Activated naive CD4-positive, alpha-beta T cell treated with anti-CD3 and anti-CD28 coated beads, Interleukin-2, amount 50 U/mL, for 24 hours (primary cell): ENCODE data around the gene TEX28.
"Not testable (repeated sequence)": the region's sequence is repeated elsewhere in the genome, so short reads cannot be mapped to it uniquely, and the experiment has no call there.

Experiments
- H3K27ac Mint-ChIP-seq: one replicate; pipeline ENCODE4 v1.8.0; 2021; ENCODE audit warnings: mild to moderate bottlenecking, mixed read lengths
- H3K27me3 Mint-ChIP-seq: one replicate; pipeline ENCODE4 v1.8.0; 2021; ENCODE audit warnings: mixed read lengths
- H3K36me3 Mint-ChIP-seq: one replicate; pipeline ENCODE4 v1.8.0; 2021; ENCODE audit warnings: mixed read lengths
- H3K4me1 Mint-ChIP-seq: one replicate; pipeline ENCODE4 v1.8.0; 2021; ENCODE audit warnings: mixed read lengths
- H3K4me3 Mint-ChIP-seq: one replicate; pipeline ENCODE4 v1.8.0; 2021; ENCODE audit warnings: mild to moderate bottlenecking, mixed read lengths
- H3K9me3 Mint-ChIP-seq: one replicate; pipeline ENCODE4 v1.8.0; 2021; ENCODE audit warnings: mixed read lengths

Gene TEX28

DNA sequence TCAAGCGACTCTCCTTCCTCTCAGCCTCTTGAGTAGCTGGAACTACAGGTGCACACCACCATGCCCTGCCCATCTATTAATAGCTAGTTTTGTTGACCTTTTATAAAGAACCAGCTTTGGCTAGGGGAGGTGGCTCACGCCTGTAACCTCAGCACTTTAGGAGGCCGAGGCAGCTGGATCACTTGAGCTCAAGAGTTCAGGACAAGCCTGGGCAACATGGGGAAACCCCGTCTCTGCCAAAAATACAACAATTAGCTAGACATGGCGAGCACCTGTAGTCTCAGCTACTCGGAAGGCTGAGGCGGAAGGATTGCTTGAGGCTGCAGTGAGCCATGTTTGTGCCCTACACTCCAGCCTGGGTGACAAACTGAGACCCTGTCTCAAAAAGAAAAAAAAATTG is 3.4 kb upstream of the TEX28 start:
- Mint-ChIP-seq H3K9me3 (no peaks in the 10 kb centered on the region), H3K4me3 (no peak overlapping the region), H3K4me1 (no peaks in the 10 kb centered on the region), H3K27me3 (no peaks in the 10 kb centered on the region), H3K36me3 (no peaks in the 10 kb centered on the region), H3K27ac (no peak overlapping the region)

DNA sequence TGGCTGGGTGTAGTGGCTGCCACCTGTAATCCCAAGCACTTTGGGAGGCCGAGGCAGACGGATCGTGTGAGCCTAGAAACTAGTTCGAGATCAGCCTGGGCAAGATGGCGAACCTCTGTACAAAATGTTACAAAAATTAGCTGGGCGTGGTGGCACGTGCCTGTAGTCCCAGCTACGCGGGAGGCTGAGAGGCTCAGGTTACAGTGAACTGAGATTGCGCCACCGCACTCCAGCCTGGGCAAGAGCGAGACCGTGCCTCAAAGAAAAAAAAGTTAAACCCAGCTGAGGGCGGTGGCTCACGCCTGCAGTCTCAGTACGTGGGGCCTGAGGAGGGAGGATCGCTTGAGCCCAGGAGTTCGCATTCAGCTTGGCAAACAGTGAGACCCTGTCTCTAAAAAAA is 1.8 kb upstream of the TEX28 start:
- Mint-ChIP-seq H3K4me1 (no peaks in the 10 kb centered on the region), H3K9me3 (no peaks in the 10 kb centered on the region), H3K27me3 (no peaks in the 10 kb centered on the region), H3K4me3 (no peak overlapping the region), H3K36me3 (no peaks in the 10 kb centered on the region), H3K27ac (no peak overlapping the region)

DNA sequence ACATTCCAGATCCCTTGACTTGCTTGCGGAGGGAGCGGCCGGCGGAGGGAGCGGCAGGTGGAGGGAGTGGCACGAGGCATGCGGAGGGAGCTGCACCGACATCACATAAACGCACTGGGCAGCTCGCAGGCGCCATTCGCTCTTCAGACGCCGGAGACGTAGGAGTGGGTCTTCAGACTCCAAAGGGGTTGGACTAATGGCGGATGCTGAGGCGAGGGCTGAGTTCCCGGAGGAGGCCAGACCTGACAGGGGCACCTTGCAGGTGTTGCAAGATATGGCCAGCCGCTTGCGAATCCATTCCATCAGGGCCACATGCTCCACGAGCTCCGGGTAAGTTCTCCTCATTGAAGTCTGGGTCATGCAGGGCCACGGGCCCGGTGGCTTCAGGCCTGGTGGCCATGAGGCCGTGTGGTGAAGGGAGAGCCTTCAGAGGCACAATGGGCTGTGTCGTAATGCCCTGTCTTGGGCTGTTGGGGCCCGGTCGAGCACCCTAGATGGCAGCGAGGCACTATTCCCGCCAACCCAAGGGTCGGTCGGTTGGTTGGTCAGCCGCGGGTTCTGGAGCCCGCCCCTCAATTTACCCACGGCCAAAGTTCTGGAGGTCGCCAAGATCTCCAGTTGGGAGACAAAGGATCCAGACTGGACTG is 863 bp upstream of the TEX28 start, which contains the start of gene TKTL1:
Gene TKTL1 (plus strand): TSS at position 132 of the 647 bp plus-strand sequence. CDS start 65 bp downstream, at position 197.
- Mint-ChIP-seq H3K4me1 (no peaks in the 10 kb centered on the region), H3K9me3 (no peaks in the 10 kb centered on the region), H3K27ac (no peak within 1 kb of the TSS), H3K36me3 (no peaks in the 10 kb centered on the region), H3K4me3 (no peak within 1 kb of the TSS), H3K27me3 (no peaks in the 10 kb centered on the region)

DNA sequence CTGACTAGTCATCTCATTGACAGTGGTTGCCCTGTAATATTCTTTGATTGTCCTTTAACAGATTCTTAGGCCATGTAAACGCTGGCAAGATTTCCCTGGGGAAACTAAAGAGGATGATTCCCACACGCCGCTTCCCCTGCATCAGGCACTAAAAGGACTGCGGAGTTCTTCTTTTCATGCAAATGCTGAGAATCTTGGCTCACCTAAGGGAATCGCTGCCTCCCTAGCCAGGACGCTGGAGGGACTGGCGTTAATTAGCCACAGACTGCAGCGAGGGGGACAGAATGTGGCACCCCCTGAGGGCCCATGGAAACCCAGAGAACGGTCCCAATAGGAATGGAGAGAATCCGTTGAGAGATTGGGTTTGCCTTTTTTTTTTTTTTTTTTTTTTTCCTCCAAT is 8.5 kb downstream of the TEX28 start:
- H3K27me3 Mint-ChIP-seq, H3K4me3 Mint-ChIP-seq, H3K27ac Mint-ChIP-seq, H3K4me1 Mint-ChIP-seq, H3K36me3 Mint-ChIP-seq, H3K9me3 Mint-ChIP-seq: not testable (repeated sequence)

DNA sequence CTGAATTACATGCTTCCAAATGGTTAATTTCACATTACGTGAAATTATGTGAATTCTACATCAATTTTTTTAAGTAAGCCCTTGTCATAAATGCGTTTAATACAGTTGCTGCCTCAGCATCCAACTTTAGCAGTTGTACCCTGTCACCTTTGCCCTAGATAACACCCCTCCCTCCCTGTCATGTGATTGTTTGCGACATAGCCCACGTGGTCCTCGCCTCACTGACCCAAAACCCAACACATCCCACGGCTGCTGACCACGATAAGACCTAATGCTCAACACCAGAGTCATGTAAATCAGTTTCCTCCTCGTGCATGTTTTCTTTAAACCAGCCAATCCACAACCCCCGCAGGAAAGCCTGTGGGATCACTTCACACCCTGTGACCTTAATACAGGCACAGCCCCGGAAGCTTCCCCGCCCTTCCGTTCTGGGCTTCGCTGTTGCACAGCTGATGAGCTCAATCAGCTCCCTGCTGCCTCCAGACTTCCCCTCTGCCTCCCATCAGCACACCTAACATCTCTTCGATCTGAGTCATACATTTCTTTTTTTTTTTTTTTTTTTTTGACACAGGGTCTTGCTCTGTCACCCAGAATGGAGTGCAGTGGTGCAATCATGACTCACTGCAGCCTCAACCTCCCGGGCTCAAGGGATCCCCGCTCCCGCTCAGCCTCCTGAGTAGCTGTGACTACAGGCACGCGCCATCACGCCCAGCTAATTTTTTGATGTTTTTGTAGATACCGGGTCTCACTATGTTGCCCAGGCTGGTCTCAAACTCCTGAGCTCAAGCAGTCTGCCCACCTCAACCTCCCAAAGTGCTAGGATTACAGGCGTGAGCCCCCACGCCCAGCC is 10.2 kb downstream of the TEX28 start:
- not testable (repeated sequence) for H3K4me1 Mint-ChIP-seq, H3K4me3 Mint-ChIP-seq, H3K27ac Mint-ChIP-seq, H3K36me3 Mint-ChIP-seq, H3K27me3 Mint-ChIP-seq, H3K9me3 Mint-ChIP-seq

DNA sequence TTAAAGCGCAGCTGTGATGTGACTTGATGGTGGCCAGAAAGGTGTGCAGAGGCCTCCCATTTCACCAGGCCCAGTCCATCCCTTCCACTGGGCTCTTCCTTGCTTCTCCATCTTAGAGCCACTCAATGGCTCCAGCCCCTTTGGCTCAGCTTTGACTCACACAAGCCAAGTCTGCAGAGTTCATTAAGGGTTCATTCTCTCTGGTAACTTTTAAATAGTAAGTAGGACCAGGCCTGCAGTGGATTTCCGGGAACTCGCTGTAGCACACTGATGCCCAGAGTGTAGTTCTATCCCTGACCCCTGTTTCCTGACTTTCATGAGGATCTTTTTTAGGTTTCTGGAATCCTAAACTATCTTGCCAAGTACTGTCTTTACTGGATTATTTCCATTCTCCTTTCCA is 25.7 kb downstream of the TEX28 start:
- not testable (repeated sequence) for H3K27ac Mint-ChIP-seq, H3K4me1 Mint-ChIP-seq, H3K27me3 Mint-ChIP-seq, H3K36me3 Mint-ChIP-seq, H3K9me3 Mint-ChIP-seq, H3K4me3 Mint-ChIP-seq

DNA sequence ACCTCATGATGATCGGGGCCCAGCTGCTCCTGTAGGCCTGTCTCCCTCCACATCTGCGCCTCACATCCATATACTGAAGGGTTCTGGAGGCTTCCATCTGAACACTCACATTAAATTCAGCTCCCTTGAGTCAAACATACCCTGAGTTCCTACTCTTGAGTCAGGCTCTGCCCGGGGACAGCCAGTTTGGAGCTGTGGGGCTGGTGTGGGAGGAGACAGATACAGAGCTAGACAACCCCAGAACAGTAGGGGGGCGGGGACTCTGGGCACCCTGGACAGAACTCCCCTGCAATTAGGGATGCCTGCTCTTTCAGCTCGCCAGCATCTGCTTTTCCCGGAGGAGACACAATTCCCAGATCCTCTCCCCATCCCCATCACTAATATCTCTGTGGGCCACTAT is 31.9 kb downstream of the TEX28 start:
- not testable (repeated sequence) for H3K27me3 Mint-ChIP-seq, H3K9me3 Mint-ChIP-seq, H3K36me3 Mint-ChIP-seq, H3K4me3 Mint-ChIP-seq, H3K27ac Mint-ChIP-seq, H3K4me1 Mint-ChIP-seq

DNA sequence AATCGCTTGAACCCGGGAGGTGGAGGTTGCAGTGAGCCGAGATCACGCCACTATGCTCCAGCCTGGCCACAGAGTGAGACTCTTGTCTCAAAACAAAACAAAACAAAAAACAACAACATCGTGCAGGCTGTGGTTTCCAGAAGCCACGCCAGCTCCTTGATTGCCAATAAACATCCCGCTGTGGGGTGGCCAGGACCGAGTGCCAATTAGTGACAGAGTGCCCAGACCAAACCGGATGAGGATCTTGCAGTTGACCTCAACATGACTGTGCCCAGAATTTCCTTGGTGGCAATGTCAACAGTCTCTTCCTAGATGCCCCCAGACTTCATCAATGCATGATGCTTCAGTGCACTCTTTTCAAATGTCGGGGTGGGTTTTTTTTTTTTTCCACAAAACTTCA is 36.2 kb downstream of the TEX28 start:
- not testable (repeated sequence) for H3K4me1 Mint-ChIP-seq, H3K9me3 Mint-ChIP-seq, H3K4me3 Mint-ChIP-seq, H3K36me3 Mint-ChIP-seq, H3K27me3 Mint-ChIP-seq, H3K27ac Mint-ChIP-seq

DNA sequence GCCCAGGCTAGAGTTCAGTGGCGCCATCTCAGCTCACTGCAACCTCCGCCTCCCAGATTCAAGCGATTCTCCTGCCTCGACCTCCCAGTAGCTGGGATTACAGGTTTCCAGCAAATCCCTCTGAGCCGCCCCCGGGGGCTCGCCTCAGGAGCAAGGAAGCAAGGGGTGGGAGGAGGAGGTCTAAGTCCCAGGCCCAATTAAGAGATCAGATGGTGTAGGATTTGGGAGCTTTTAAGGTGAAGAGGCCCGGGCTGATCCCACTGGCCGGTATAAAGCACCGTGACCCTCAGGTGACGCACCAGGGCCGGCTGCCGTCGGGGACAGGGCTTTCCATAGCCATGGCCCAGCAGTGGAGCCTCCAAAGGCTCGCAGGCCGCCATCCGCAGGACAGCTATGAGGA is 37.6 kb downstream of the TEX28 start, which contains the start of gene OPN1MW3:
Gene OPN1MW3 (plus strand): TSS at position 301 of the 400 bp plus-strand sequence. CDS start 38 bp downstream, at position 339.
- not testable (repeated sequence) for H3K27me3 Mint-ChIP-seq, H3K9me3 Mint-ChIP-seq, H3K27ac Mint-ChIP-seq, H3K36me3 Mint-ChIP-seq, H3K4me1 Mint-ChIP-seq, H3K4me3 Mint-ChIP-seq

DNA sequence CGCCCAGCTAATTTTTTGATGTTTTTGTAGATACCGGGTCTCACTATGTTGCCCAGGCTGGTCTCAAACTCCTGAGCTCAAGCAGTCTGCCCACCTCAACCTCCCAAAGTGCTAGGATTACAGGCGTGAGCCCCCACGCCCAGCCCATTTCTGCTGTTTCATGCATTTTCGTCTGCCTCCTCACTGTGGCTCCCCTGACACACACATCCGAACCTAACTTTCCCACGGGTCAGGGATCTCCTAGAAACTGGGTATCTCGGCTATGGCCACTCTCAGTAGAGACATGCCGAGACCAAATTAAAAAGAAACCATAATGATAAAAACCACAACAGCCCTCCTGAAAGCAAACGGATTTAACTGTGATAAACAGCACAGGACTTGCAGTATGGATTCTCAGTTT is 46.8 kb downstream of the TEX28 start:
- H3K4me1 Mint-ChIP-seq, H3K4me3 Mint-ChIP-seq, H3K36me3 Mint-ChIP-seq, H3K9me3 Mint-ChIP-seq, H3K27me3 Mint-ChIP-seq, H3K27ac Mint-ChIP-seq: not testable (repeated sequence)

DNA sequence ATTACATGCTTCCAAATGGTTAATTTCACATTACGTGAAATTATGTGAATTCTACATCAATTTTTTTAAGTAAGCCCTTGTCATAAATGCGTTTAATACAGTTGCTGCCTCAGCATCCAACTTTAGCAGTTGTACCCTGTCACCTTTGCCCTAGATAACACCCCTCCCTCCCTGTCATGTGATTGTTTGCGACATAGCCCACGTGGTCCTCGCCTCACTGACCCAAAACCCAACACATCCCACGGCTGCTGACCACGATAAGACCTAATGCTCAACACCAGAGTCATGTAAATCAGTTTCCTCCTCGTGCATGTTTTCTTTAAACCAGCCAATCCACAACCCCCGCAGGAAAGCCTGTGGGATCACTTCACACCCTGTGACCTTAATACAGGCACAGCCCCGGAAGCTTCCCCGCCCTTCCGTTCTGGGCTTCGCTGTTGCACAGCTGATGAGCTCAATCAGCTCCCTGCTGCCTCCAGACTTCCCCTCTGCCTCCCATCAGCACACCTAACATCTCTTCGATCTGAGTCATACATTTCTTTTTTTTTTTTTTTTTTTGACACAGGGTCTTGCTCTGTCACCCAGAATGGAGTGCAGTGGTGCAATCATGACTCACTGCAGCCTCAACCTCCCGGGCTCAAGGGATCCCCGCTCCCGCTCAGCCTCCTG is 47.4 kb downstream of the TEX28 start:
- H3K36me3 Mint-ChIP-seq, H3K4me3 Mint-ChIP-seq, H3K27ac Mint-ChIP-seq, H3K9me3 Mint-ChIP-seq, H3K27me3 Mint-ChIP-seq, H3K4me1 Mint-ChIP-seq: not testable (repeated sequence)

DNA sequence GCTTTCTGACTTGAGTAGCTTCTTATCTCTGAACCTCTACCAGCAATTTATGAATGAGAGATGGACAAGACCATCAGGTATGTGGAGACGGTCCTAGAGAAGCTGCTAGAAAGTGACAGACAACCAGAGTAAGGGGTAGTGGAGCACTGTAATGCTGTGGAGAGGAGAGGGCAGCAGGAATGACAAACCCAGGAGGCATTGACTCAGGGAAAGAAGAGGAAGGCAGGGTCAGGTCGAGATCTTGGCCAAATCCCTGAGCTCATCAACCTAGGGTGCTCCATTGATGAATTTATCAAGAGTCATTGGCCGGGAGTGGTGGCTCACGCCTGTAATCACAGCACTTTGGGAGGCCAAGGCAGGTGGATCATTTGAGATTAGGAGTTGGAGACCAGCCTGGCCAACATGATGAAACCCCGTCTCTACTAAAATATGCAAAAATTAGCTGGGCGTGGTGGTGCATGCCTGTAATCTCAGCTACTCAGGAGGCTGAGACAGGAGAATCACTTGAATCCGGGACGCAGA is 54.9 kb downstream of the TEX28 start:
- not testable (repeated sequence) for H3K9me3 Mint-ChIP-seq, H3K36me3 Mint-ChIP-seq, H3K4me3 Mint-ChIP-seq, H3K4me1 Mint-ChIP-seq, H3K27ac Mint-ChIP-seq, H3K27me3 Mint-ChIP-seq

DNA sequence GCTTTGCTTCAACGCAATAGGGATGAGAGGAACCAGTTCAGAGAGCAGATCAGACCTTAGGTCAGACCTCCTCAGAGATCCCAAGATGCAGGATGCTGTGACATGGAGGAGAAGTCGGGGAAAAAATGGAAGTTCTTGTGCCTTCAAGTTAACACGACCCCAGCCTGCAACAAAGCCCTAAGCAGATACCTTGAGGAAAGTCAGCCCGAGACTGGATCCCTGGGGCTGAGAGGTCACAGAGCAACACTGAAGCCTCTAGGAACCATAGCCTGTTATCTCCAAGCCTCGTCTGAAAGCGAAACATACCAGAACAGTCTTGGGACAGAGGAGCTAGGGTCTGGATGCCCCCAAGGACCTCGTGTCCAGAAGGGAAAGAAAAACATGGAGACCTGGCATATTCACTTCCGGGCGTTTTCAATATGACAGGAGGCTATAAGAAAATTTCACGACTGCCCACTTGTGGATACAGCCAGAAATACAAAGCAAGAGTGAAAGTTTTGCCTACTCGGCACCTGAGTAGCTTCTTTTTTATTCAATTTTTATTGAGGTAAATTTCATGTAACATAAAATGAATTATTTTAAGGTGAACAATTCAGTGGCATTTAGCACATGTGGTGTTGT is 55.9 kb downstream of the TEX28 start:
- not testable (repeated sequence) for H3K9me3 Mint-ChIP-seq

DNA sequence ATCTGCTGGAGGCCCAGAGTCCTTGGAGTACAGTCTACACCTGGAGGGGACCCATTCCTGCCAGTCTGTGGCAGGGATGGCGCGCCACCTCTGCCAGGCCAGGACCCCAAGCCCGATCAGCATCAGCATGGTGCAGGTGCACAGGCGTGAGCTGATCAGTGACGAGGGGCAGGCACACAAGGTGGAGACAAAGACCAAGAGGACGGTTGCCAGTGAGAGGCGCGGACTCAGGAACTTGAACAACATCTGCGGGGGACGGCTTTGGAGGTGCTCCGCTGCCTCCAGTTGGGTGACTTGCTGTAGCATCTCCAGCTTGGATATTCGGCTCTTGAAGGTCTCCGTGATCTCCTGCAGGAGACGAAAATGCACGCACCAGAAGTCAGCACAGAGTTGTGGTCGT is 61.3 kb downstream of the TEX28 start:
- not testable (repeated sequence) for H3K4me3 Mint-ChIP-seq, H3K27ac Mint-ChIP-seq, H3K27me3 Mint-ChIP-seq, H3K4me1 Mint-ChIP-seq, H3K9me3 Mint-ChIP-seq, H3K36me3 Mint-ChIP-seq

More for the DNA sequence above, 55.9 kb downstream of the TEX28 start:
- H3K4me3 Mint-ChIP-seq, H3K27me3 Mint-ChIP-seq, H3K36me3 Mint-ChIP-seq, H3K4me1 Mint-ChIP-seq, H3K27ac Mint-ChIP-seq: not testable (repeated sequence)

DNA sequence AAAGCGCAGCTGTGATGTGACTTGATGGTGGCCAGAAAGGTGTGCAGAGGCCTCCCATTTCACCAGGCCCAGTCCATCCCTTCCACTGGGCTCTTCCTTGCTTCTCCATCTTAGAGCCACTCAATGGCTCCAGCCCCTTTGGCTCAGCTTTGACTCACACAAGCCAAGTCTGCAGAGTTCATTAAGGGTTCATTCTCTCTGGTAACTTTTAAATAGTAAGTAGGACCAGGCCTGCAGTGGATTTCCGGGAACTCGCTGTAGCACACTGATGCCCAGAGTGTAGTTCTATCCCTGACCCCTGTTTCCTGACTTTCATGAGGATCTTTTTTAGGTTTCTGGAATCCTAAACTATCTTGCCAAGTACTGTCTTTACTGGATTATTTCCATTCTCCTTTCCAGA is 63.5 kb downstream of the TEX28 start:
- not testable (repeated sequence) for H3K4me1 Mint-ChIP-seq, H3K27me3 Mint-ChIP-seq, H3K27ac Mint-ChIP-seq, H3K36me3 Mint-ChIP-seq, H3K9me3 Mint-ChIP-seq, H3K4me3 Mint-ChIP-seq

DNA sequence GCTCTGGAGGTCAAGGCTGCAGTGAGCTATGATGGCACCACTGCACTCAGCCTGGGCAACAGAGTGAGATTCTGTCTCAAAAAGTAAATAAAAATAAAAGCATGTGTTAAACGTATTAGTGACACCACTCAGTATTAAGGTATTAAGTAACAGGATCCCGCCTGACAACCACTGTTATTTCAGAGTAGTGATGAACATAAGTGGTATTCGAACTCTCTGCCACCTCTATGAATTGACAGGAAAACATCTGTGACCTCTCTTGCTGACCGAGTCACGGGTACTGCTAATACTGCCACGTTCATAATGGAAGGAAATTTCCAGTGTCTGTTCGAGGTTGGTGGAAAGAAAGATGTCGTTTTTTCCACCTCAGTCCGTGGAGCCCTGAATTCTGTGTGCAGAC is 68.2 kb downstream of the TEX28 start:
- not testable (repeated sequence) for H3K27ac Mint-ChIP-seq, H3K4me1 Mint-ChIP-seq, H3K9me3 Mint-ChIP-seq, H3K27me3 Mint-ChIP-seq, H3K36me3 Mint-ChIP-seq, H3K4me3 Mint-ChIP-seq
